Activated naive CD4-positive, alpha-beta T cell treated with anti-CD3 and anti-CD28 coated beads, Interleukin-2, amount 50 U/mL, for 24 hours (primary cell): Measurements from ENCODE around the gene MSI2.
"Not testable (repeated sequence)": the region's sequence is repeated elsewhere in the genome, so short reads cannot be mapped to it uniquely, and the experiment has no call there.

Source experiments
- H3K27ac Mint-ChIP-seq: one replicate; pipeline ENCODE4 v1.8.0; 2021; ENCODE audit warnings: mild to moderate bottlenecking, mixed read lengths
- H3K27me3 Mint-ChIP-seq: one replicate; pipeline ENCODE4 v1.8.0; 2021; ENCODE audit warnings: mixed read lengths
- H3K36me3 Mint-ChIP-seq: one replicate; pipeline ENCODE4 v1.8.0; 2021; ENCODE audit warnings: mixed read lengths
- H3K4me1 Mint-ChIP-seq: one replicate; pipeline ENCODE4 v1.8.0; 2021; ENCODE audit warnings: mixed read lengths
- H3K4me3 Mint-ChIP-seq: one replicate; pipeline ENCODE4 v1.8.0; 2021; ENCODE audit warnings: mild to moderate bottlenecking, mixed read lengths
- H3K9me3 Mint-ChIP-seq: one replicate; pipeline ENCODE4 v1.8.0; 2021; ENCODE audit warnings: mixed read lengths

The MSI2 gene

DNA sequence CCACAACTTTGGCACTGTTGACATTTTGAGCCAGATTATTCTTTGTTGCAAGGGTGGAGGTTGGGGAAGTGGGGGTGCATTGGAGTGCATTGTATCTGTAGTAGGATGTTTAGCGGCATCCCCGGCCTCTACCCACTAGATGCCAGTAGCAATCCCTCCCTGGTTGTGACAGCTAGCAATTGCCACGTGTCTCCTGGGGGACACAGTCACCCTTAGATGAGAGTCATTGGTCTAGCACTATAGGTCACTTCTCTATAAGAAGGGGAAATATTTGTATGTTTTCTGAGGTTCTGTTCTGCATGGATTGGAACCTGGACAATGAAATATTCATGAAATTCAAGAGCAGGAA lies 32.4 kb downstream of the MSI2 start:
- H3K4me3 Mint-ChIP-seq = no peak overlapping the region
- H3K4me1 Mint-ChIP-seq = peaks cover 57% of the 10 kb centered on the region
- no peak overlapping the region for H3K27ac Mint-ChIP-seq
- peaks cover 1% of the 10 kb centered on the region for H3K36me3 Mint-ChIP-seq
- H3K27me3 Mint-ChIP-seq = no peaks in the 10 kb centered on the region
- no peaks in the 10 kb centered on the region for H3K9me3 Mint-ChIP-seq

DNA sequence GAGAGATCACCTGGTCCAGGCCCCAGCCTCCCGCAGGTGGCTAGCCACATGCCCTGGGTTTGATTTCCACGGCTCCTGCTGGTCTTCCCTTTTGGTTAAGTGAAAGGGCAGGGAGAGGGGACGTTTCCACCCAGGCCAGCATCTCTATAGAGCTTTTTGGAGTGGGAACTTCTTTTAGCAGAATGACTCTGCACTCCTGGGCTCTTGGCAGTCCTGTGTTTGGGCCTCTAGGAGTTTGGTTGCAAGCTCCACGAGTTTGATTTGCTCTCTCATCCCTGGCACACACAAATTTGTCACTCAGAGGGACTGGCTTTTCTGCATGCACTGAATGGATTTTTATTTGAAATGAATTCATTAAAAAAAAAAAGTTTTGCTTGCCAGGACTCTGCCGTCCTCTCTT lies 32.8 kb downstream of the MSI2 start:
- H3K9me3 Mint-ChIP-seq = no peaks in the 10 kb centered on the region
- peaks cover 58% of the 10 kb centered on the region for H3K4me1 Mint-ChIP-seq
- no peak overlapping the region for H3K27ac Mint-ChIP-seq
- no peak overlapping the region for H3K4me3 Mint-ChIP-seq
- peaks cover 2% of the 10 kb centered on the region for H3K36me3 Mint-ChIP-seq
- no peaks in the 10 kb centered on the region for H3K27me3 Mint-ChIP-seq

DNA sequence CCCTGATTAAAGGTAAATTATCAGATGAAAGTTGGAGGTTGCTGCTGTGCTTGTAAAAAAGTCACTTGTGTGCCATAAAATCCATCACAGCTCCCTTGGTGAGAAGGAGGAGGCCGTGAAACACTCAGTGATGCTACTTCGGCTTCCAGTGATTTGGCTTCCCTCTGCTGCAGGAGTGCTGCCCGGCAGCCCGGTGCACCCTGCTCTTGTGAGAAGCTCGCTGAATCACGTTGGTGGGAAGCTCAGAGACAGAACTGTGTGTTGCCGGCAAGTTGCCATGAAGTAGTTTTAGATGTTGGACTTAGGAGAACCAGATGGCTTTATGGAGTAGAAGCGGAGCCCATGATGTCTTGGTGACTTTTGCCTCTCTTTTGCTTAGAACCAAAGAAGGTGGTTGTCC lies 33.3 kb downstream of the MSI2 start:
- peaks cover 4% of the 10 kb centered on the region for H3K36me3 Mint-ChIP-seq
- no peak overlapping the region for H3K4me3 Mint-ChIP-seq
- no peaks in the 10 kb centered on the region for H3K27me3 Mint-ChIP-seq
- H3K9me3 Mint-ChIP-seq = no peaks in the 10 kb centered on the region
- H3K27ac Mint-ChIP-seq = peak overlapping the region; percentile 51
- H3K4me1 Mint-ChIP-seq = peaks cover 58% of the 10 kb centered on the region

DNA sequence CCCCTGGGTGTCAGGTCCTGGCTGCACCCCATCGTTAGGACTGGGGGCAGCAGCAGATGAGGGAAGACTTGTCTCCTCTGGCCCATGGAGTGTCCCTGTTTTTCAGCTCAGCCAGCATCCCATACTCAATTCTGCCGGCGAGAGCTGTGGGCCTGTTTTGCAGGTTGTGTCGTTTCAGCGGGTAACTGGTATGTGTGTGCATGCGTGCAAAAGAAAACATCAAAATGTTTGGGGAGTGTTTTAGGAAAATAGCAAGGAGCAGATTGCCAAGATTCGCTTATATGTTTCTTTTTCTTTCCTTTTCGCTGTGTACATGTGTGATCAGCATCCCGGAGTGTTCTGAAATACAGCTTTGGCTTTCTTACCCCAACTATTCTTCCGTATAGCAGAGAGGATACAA lies 34.7 kb downstream of the MSI2 start:
- H3K27me3 Mint-ChIP-seq = no peaks in the 10 kb centered on the region
- no peak overlapping the region for H3K27ac Mint-ChIP-seq
- H3K9me3 Mint-ChIP-seq = no peaks in the 10 kb centered on the region
- H3K4me3 Mint-ChIP-seq = no peak overlapping the region
- H3K36me3 Mint-ChIP-seq = peaks cover 6% of the 10 kb centered on the region
- H3K4me1 Mint-ChIP-seq = peaks cover 58% of the 10 kb centered on the region

DNA sequence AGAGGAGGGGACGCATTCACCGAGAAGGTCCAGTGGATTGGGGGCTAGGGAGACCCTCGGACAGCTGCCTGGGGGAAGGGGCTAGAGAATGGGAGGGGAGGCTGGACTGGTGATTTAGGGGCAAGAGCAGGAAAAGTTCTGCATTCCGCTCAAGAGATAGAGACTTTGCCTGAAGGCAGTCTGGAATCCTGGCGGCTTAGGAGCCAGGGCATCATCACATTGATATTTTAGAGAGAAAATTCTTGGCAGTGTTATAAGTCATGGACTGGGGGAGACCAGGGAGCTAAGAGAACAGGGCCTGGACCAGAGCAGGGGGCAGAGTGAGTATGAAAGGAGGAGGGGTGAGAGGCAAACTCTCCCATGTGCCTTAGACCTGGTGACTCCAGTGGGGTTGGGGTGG lies 35.8 kb downstream of the MSI2 start:
- Mint-ChIP-seq H3K4me3 (no peak overlapping the region), H3K9me3 (no peaks in the 10 kb centered on the region), H3K4me1 (peaks cover 58% of the 10 kb centered on the region), H3K27ac (no peak overlapping the region), H3K36me3 (peaks cover 6% of the 10 kb centered on the region), H3K27me3 (no peaks in the 10 kb centered on the region)

DNA sequence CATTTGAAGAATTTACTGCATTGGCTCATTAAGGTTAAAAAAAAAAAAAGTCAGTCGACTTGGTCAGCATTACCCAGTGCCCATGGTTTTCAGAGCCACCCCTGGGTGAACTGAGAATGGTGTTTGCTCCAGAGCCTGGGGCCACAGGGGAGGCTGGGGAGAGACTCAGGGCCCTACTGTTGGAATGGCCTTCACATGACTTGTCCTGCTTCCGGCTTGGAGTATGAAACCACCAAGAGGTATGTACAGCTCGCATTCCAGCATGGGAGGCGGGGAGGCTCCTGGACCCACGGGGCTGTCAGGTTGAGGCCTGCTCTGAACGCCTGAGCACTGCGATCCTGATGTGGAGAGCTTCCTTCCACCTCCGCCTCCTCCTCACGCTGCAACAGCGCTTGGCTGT lies 36.8 kb downstream of the MSI2 start:
- H3K36me3 Mint-ChIP-seq = peaks cover 13% of the 10 kb centered on the region
- H3K27ac Mint-ChIP-seq = no peak overlapping the region
- no peak overlapping the region for H3K4me3 Mint-ChIP-seq
- H3K9me3 Mint-ChIP-seq = no peaks in the 10 kb centered on the region
- H3K4me1 Mint-ChIP-seq = peaks cover 50% of the 10 kb centered on the region
- no peaks in the 10 kb centered on the region for H3K27me3 Mint-ChIP-seq

DNA sequence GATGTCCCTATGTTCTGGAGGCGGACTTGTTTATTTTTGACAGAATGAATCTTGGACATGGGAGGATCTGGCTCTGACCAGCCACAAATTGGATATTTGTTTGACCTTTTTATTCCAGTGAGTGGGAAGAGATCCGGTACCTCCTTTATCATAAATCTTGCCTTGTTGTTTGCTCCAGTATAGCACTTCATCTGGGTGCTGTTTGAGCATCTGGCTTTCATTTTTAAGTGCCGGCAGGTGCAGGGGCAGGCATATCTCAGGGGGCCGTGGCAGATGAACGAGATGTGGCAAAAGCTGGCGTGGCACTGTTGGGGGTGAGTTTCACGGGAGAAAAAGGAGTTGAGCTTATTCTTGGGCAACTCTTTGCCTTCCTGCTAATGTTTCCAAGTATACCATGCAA lies 37.8 kb downstream of the MSI2 start:
- Mint-ChIP-seq H3K9me3 (no peaks in the 10 kb centered on the region), H3K27me3 (no peaks in the 10 kb centered on the region), H3K4me1 (peaks cover 43% of the 10 kb centered on the region), H3K36me3 (peaks cover 17% of the 10 kb centered on the region), H3K27ac (peak overlapping the region; percentile 82), H3K4me3 (peak overlapping the region; percentile 44)

DNA sequence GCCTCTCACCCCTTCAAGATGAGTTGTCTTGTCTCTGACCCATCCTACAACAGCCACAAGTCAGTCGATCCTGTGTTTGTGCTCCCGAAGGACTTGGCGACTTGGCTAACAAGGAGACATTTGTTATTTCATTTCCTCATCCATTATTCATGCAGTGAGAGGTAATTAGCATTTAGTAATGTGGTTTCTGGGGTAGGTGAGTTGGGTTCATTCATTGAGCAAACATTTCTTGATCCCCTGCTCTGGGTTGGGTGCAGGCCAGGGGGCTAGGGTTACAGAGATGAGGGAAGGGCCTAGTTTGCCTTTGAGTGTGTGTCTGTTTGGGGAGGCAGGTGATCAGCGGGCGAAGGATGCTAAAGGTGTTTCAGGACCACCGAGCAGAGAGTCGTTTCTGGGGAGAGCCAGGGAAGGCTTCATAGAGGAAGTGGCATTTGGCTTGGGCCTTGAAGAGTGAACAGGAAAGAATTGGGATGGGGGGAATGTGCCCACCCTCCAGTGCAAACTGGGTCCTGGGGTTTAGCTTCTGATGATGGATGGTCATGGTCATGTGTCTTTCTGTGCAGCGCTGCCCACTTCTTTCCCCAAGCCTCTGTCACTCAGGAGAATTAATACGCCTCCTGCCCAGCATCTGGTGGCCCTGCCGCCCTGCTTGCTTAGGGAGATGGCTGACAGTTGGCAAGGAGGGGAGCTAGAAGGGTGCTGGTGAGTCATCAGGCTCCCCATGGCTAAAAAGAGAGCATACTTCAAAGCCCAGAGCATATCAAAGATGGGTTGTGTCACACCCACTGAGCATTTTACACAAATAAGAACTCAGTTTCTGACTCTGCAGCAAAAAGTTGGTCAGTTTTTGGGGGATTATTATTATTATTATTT lies 38.5 kb downstream of the MSI2 start:
- peaks cover 19% of the 10 kb centered on the region for H3K36me3 Mint-ChIP-seq
- H3K9me3 Mint-ChIP-seq = no peaks in the 10 kb centered on the region
- H3K27ac Mint-ChIP-seq = peak overlapping the region; percentile 51
- peak overlapping the region; percentile 50 for H3K4me3 Mint-ChIP-seq
- no peaks in the 10 kb centered on the region for H3K27me3 Mint-ChIP-seq
- peaks cover 37% of the 10 kb centered on the region for H3K4me1 Mint-ChIP-seq

DNA sequence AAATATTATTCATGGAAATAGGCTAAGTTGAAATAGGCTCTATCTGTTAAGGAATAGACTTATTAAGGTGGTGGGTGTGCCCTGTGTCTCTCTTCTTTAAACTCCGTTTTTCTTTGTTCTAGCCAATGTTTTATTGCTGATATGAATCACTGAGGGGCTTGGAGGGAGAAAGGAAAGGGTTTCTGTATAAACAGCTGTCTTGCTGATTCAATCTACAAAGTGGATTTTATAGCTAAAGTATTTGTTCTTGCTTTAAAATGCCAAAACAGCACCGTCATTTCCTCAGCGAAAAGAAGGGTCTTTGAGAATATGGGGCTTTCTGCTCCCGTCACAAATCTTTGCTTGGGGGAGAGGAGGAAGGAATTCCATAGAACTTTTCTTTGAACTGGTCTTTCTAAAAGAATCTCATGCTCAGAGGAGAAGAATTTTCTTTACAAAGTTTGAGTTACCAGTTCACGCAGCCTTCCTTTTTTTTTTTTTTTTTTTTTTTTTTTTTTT lies 39.3 kb downstream of the MSI2 start:
- Mint-ChIP-seq H3K9me3 (no peaks in the 10 kb centered on the region), H3K27me3 (no peaks in the 10 kb centered on the region), H3K36me3 (peaks cover 24% of the 10 kb centered on the region), H3K4me1 (peaks cover 35% of the 10 kb centered on the region), H3K4me3 (peak overlapping the region; percentile 42), H3K27ac (peak overlapping the region; percentile 51)

DNA sequence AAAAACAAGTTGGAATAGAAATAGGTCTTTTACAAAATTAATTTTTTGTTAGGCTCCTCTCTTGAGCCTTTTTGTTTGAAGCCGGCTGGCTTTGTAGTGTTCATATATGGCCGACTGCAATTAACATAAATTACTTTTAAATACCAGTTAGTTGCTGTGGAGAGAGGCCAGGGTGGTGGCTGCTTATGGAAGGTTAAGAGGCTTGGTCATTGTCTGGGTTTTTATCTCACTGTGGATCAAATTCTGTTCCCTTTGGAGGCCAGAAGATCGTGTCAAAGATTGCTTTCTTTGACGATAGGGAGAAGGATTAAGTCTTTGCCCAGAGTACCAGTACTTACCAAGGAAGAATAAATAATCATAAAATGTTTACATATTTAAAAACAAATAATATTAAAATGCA lies 39.9 kb downstream of the MSI2 start:
- no peak overlapping the region for H3K27ac Mint-ChIP-seq
- H3K36me3 Mint-ChIP-seq = peaks cover 24% of the 10 kb centered on the region
- H3K4me1 Mint-ChIP-seq = peaks cover 35% of the 10 kb centered on the region
- H3K9me3 Mint-ChIP-seq = no peaks in the 10 kb centered on the region
- H3K27me3 Mint-ChIP-seq = no peaks in the 10 kb centered on the region
- no peak overlapping the region for H3K4me3 Mint-ChIP-seq

DNA sequence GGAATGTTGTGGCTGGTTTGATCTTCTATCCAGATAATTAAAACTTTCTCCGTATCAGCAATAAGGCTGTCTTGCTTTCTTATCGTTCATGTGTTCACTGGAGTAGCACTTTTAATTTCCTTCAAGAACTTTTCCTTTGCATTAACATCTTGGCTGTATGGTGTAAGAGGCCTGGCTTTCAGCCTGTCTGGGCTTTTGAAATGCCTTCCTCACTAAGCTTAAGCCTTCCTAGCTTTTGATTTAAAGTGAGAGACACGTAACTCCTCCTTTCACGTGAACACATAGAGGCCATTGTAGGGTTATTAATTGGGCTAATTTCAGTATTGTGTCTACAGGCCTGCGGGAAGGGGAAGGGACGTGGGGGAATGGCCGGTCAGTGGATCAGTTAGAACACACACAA lies 42.9 kb downstream of the MSI2 start:
- Mint-ChIP-seq H3K4me3 (no peak overlapping the region), H3K4me1 (peaks cover 36% of the 10 kb centered on the region), H3K27me3 (no peaks in the 10 kb centered on the region), H3K9me3 (no peaks in the 10 kb centered on the region), H3K36me3 (peaks cover 26% of the 10 kb centered on the region), H3K27ac (no peak overlapping the region)

DNA sequence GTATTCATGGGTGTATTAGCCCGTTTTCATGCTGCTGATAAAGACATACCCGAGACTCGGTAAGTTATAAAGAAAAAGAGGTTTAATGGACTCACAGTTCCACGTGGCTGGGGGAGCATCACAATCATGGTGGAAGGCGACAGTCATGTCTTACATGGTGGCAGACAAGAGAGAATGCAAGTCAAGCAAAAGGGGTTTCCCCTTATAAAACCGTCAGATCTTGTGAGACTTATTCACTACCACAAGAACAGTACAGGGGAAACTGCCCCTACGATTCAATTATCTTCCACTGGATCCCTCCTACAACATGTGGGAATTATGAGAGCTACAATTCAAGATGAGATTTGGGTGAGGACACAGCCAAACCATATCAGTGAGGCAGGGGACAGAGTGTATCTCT lies 44.3 kb downstream of the MSI2 start:
- H3K27me3 Mint-ChIP-seq, H3K9me3 Mint-ChIP-seq, H3K27ac Mint-ChIP-seq, H3K4me3 Mint-ChIP-seq: not testable (repeated sequence)
- Mint-ChIP-seq H3K4me1 (peaks cover 22% of the 10 kb centered on the region), H3K36me3 (peaks cover 24% of the 10 kb centered on the region)

DNA sequence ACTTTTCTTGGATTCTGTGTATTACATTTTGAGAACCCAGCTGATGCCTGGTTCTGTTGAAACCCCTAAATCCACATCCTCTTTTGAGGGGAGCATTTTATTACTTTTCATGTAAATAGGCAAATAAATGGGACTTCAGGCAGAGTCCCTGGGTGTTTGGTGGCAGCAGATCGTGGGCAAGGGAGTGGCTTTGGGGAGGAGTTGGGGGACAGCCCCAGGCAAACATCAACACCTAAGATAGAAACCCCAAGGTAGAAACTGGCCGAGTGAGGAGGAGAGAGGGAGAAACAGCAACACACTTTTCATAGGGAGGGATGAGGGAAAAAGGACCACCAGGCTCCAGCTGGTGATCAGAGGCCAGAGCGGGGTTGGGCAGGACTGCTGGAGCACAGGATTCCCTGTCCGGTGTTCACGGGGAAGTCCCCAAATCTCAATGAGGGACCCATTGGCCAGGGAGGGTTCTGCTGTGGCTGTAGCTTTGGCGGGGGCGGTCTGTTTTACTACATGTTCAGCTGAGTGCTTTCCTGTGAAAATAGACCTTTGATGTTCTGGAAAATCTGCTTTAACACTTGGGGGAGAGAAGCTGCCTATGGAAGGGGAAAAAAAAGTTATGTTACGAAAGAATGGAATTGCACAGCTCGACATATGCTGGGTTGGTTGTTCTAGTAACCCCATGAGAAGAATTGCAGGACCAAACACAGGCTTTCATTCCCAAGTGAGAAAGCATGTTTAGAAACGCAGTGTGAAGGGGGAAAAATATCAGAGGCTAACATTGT lies 46.6 kb downstream of the MSI2 start:
- Mint-ChIP-seq H3K4me3 (peak overlapping the region; percentile 11), H3K9me3 (no peaks in the 10 kb centered on the region), H3K27ac (no peak overlapping the region), H3K4me1 (peaks cover 24% of the 10 kb centered on the region), H3K36me3 (peaks cover 19% of the 10 kb centered on the region), H3K27me3 (no peaks in the 10 kb centered on the region)

DNA sequence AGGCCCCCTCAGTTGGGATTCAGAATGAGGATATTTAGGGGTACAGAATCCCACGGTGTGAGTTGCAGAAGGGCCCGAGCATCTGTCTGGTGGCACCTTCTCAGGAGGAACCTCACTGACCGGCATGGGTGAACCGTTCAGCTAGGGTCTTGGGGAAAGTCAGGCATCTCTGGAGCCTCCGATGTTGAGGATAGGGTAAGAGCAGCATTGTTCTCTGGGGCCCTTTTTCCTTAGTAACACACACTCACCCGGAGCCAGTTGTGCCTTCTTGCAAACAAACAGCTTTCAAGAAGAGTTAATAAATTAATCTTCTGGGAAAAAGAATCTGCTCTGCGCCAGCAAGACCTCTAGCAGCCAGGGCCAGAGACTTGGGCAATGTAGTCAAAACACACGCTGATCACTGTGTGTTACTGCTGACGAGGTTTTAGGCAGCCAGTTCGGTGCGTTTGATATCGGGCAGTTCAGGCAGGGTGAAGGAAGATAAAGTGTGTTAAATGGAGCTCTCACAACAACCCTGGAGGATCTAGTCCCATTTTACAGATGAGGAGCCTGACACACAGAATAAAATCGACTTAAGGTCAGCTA lies 48.9 kb downstream of the MSI2 start:
- Mint-ChIP-seq H3K9me3 (no peaks in the 10 kb centered on the region), H3K4me3 (no peak overlapping the region), H3K27ac (no peak overlapping the region), H3K4me1 (peaks cover 30% of the 10 kb centered on the region), H3K36me3 (peaks cover 11% of the 10 kb centered on the region), H3K27me3 (no peaks in the 10 kb centered on the region)

DNA sequence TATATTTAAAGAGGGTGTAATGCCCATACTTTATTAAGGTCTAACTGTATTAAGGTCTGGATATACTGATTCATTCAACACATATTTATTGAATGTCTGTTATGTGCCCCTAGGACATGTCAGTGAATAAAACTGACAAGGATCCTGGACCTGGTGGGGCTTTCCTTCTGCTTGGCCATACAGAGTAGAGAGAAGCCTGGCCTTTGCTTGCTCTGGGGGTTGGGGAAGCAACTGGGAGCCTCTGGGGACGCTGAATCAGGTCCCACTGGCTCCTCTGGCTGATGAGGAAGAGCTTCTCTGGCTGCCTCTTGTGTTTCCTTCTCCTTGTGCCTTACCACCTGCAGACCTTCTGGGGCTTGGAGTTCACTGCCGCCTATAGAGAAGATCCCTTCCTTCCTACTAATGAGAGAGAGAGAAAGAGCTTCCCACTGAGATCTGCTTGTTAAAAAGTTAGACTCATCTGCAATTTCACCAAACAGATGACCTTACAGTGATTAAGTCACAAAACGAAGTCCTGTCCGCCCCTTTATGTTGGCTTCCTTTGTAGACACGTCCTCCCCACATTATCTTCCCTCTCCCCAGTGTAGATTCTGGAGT lies 49.7 kb downstream of the MSI2 start:
- Mint-ChIP-seq H3K4me3 (no peak overlapping the region), H3K27ac (peak overlapping the region; percentile 51), H3K9me3 (no peaks in the 10 kb centered on the region), H3K4me1 (peaks cover 33% of the 10 kb centered on the region), H3K36me3 (peaks cover 9% of the 10 kb centered on the region), H3K27me3 (no peaks in the 10 kb centered on the region)
